NCI-H2171 (cell line): ENCODE results near the gene TMEM196.
"Not testable (repeated sequence)": the region's sequence is repeated elsewhere in the genome, so short reads cannot be mapped to it uniquely, and the experiment has no call there.

Experiments
- DNase-seq: peaks from one replicate; lab custom pipeline; 2025; lab: John Stamatoyannopoulos, UW

Gene TMEM196

DNA sequence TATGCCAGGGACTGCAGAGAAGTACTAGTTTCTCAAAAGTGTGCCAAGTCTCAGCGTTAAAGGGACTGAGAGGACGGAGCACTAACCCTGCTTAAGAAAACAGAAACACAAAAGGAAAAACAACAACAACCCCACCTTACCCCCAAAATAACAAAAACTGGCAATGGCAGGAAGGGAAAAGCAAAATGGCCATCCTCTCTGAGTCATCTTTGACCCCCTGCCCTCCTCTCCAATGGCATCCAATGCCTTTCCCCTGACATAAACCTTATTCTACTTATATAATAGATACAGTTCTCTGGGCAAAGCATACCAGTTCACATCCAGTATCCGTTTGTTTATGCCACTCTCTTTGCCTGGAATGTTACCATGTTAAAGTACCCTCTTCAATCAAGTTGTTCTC is 66.2 kb downstream of the TMEM196 start:
- DNase-seq, result no peak

DNA sequence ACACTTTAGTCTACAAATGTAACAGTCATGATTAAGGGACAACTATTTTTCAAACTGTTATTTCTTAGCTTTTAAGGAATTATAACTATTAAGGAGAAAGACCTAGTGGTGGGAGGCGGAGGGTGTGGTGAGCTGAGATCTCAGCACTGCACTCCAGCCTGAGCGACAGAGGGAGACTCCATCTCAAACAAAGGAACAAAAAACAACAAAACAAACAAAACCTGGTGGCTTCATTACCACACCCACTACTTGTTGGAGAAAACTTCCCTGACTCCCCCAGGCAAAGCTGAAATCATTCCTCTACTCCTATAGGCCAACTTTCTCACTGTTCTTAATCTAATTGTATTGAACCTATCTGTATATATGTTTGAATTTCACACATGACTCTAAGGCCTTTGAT is 67.8 kb downstream of the TMEM196 start:
- no peak for DNase-seq

- DNase-seq, result no peak
Measured at GRCh38 chr7:19701471-19701870, 71.9 kb downstream of the TMEM196 start.

GRCh38 chr7:19700936-19701335 is 72.5 kb downstream of the TMEM196 start:
- no peak for DNase-seq

DNA sequence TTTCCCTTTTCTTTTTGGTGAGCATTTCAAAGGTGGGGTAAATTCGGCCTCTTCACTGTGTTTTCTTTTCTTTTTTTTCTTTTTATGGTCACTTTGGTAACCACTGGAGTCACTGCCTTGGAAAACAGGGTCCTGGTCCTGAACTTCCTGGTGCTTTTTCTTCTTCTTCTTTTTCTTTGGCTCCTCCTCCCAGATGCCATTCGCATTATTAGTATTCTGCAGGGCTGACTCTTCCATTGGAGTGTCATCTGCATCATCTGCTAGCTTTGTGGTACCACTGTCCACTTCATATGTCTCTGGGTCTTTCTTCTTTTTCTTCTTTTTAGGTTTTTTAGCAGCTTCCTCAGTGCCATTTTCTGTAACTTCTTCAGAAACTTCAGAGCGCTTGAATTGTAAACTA is 75.1 kb downstream of the TMEM196 start:
- no peak for DNase-seq

- no peak for DNase-seq
Measured at GRCh38 chr7:19696926-19697325, 76.5 kb downstream of the TMEM196 start.

- no peak for DNase-seq
Measured at GRCh38 chr7:19692111-19692828, 81.1 kb downstream of the TMEM196 start.

- DNase-seq, result no peak
Measured at GRCh38 chr7:19690736-19691135, 82.7 kb downstream of the TMEM196 start.

- DNase-seq, result not testable (repeated sequence)
Measured at GRCh38 chr7:19689130-19689529, 84.3 kb downstream of the TMEM196 start.

GRCh38 chr7:19681596-19681995 is 91.8 kb downstream of the TMEM196 start:
- no peak for DNase-seq

DNA sequence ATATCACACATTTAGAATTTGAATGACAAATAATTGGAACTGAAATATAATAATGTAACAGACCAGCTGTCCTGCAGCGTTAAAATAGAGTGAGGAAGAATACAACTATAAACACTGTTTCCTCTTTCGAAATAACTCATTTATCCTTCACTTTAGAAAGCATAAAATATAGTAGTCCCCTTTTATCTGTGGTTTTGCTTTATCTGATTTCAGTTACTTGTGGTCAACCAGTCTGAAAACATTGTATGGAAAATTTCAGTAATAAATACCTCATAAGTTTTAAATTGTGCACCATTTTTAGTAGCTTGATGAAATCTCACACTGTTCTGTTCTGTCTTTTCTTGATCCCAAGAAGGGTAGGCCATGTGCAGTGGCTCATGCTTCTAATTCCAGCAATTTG is 96.2 kb downstream of the TMEM196 start:
- DNase-seq, result no peak

DNA sequence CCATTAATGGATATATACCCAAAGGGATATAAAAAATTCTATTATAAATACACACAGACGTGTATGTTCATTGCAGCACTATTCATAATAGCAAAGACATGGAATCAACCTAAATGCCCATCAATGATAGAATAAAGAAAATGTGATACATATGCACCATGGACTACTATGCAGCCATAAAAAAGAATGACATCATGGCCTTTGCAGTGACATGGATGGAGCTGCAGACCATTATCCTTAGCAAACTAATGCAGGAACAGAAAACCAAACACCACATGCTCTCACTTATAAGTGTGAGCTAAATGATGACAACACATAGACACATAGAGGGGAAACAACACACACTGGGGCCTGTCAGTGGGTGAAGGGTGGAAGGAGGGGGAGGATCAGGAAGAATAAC is 97.6 kb downstream of the TMEM196 start:
- no peak for DNase-seq

DNA sequence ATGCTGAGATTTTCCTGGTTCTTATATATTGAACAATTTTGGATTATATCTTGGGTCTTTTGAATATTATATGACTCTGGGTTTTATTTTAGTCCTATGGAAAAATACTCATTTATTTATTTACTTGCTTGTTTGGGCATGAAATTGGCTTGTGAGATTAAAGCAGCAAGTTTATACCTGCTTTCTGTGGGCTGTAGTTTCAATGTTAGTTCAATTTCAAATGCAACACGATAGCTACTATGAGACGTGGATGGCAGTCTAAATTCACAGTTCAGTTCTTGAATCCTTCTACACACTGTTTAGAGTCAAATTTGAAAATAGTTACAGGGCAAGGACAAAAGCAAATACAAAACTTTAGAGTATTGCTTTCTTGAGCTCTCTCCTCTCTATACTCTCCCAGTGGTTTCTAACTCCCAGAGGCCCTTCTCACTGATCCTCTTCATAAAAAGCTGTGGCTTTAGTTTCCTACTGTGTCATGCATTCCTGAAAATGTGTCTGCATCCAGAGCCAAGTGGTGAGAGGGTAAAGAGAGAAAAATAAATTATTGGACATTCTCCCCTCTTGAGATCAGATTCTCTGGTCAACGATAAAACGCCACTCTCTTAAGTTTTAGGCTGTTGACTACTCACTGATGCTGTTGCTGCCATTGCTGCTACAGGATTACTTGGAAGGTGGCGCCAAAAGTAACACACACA is 99.0 kb downstream of the TMEM196 start:
- no peak for DNase-seq

- no peak for DNase-seq
Measured at GRCh38 chr7:19670806-19671205, 102.6 kb downstream of the TMEM196 start.
